Gastroesophageal sphincter (tissue), 3 donors: ENCODE measurements around the gene ZFYVE26.
"Not testable (repeated sequence)": the region's sequence is repeated elsewhere in the genome, so short reads cannot be mapped to it uniquely, and the experiment has no call there.

Experiments used
- CTCF ChIP-seq, 4 experiments: fragments of 200-600 bp in 2 of 4; fragments of 450-650 bp in 2 of 4; sonication (generic) in 1 of 4; IDR thresholded peaks; one replicate each; pipeline ENCODE4 v1.5.1; 2017 to 2019; ENCODE audit warnings: antibody characterized with exemption in 4 of 4, mild to moderate bottlenecking in 2 of 4, moderate library complexity in 2 of 4
- EP300 ChIP-seq: sonication (generic); formaldehyde crosslinking; IDR thresholded peaks from one replicate; pipeline ENCODE4 v1.6.1; 2017; ENCODE audit warnings: antibody characterized with exemption, mild to moderate bottlenecking
- POLR2A ChIP-seq, 2 donors: fragments of 450-650 bp; IDR thresholded peaks; one replicate each; pipeline ENCODE4 v1.6.1; 2017; ENCODE audit warnings: antibody characterized with exemption in 2 of 2, mild to moderate bottlenecking in 2 of 2, moderate library complexity in 1 of 2
- POLR2AphosphoS5 ChIP-seq: sonication (generic); formaldehyde crosslinking; IDR thresholded peaks from one replicate; pipeline ENCODE4 v1.6.1; 2017; ENCODE audit warnings: antibody characterized with exemption

- TF ChIP-seq CTCF (IDR thresholded peaks at IDR 0.05); POLR2AphosphoS5; POLR2A (IDR thresholded peaks at IDR 0.05); EP300: not testable (repeated sequence)
Measured at GRCh38 chr14:67709796-67710195, 106.6 kb downstream of the ZFYVE26 start.
